Mucosa of descending colon (tissue), 3 donors: ENCODE measurements around the gene ACTN3. TPM values are rescaled to one million over a fixed set of nuclear protein-coding genes. Genes with fewer than 3 reads are reported as not detected.
"Not testable (repeated sequence)": the region's sequence is repeated elsewhere in the genome, so short reads cannot be mapped to it uniquely, and the experiment has no call there.

ENCODE experiments used
- ATAC-seq: fragments of 200-7000 bp; cut with Tn5 transposase; one replicate; pipeline ENCODE4 v1.9.1; 2020; ENCODE audit warnings: mild to moderate bottlenecking, moderate library complexity
- DNase-seq, 3 donors: peaks; one replicate each; pipeline ENCODE4 v3.0.0-alpha.2; 2020
- H3K36me3 ChIP-seq: fragments of 200-600 bp; one replicate; pipeline ENCODE4 v1.8.0; 2021; ENCODE audit warnings: low read depth, mild to moderate bottlenecking
- H3K4me1 ChIP-seq: fragments of 200-600 bp; one replicate; pipeline ENCODE4 v1.8.0; 2021; ENCODE audit warnings: low read depth, mild to moderate bottlenecking
- H3K4me3 ChIP-seq: fragments of 200-600 bp; one replicate; pipeline ENCODE4 v1.8.0; 2021; ENCODE audit warnings: mild to moderate bottlenecking
- H3K9me3 ChIP-seq: fragments of 200-600 bp; one replicate; pipeline ENCODE4 v1.8.0; 2021; ENCODE audit warnings: mild to moderate bottlenecking
- CTCF ChIP-seq: fragments of 200-600 bp; IDR thresholded peaks from one replicate; pipeline ENCODE4 v1.8.0; 2022; ENCODE audit warnings: antibody characterized with exemption, mild to moderate bottlenecking
- intact Hi-C, 2 donors: fragments of 100-400 bp; cut with DNase I in 1 of 2; cut with micrococcal nuclease in 1 of 2; formaldehyde crosslinking; loops; one replicate each; pipeline versions ENCODE4 v1.11.0 to v1.11.1; 2022; cut with DNase I, micrococcal nuclease
- total RNA-seq, 3 donors: library from RNA; stranded (reverse); fragmentation: NEBNext Ultra II Directional in 2 of 3; extraction: Animal tissue kit (Norgen Biotek cat#: 25700) in 2 of 3; gene quantifications; one replicate each; pipeline versions ENCODE4 v1.2.1 to v1.2.4, GENCODE V29; 2021 to 2023
- donor health status: DM: no; HTN: no; CAD: no; lungs with moderate emphysema.
- donor health status: DM: no; HTN: no; CAD: no.
- donor health status: DM: no; HTN: yes; CAD: no.

The ACTN3 gene
- total RNA-seq, 3 donors from 2014 or later, result 0.09 TPM; not detected in 2

- H3K36me3 ChIP-seq, result no peaks in the 10 kb centered on the region
- DNase-seq (no peak), ATAC-seq (no peak)
- no peak for TF ChIP-seq CTCF
- H3K4me3 ChIP-seq, result no peak overlapping the region
- H3K9me3 ChIP-seq, result no peaks in the 10 kb centered on the region
- peaks cover 11% of the 10 kb centered on the region for H3K4me1 ChIP-seq
- intact Hi-C loops, result no loop called here
These were observed 6.9 kb upstream of the ACTN3 start for GRCh38 chr11:66539870-66540213.

GRCh38 chr11:66540598-66540997, 6.1 kb upstream of the ACTN3 start:
- ATAC-seq, H3K36me3 ChIP-seq, intact Hi-C loops, H3K9me3 ChIP-seq, DNase-seq, H3K4me3 ChIP-seq: not testable (repeated sequence)
- peaks cover 18% of the 10 kb centered on the region for H3K4me1 ChIP-seq

- no peak overlapping the region for H3K4me3 ChIP-seq
- no peak for TF ChIP-seq CTCF
- H3K4me1 ChIP-seq, result peaks cover 23% of the 10 kb centered on the region
- H3K9me3 ChIP-seq, result no peaks in the 10 kb centered on the region
- DNase-seq, result no peak
- no peak for ATAC-seq
- intact Hi-C loops, result no loop called here
- no peaks in the 10 kb centered on the region for H3K36me3 ChIP-seq
These were observed 4.8 kb upstream of the ACTN3 start for GRCh38 chr11:66541892-66542291.

- H3K4me3 ChIP-seq, result no peak overlapping the region
- no peak for DNase-seq
- intact Hi-C loops, result no loop called here
- TF ChIP-seq CTCF, result no peak
- H3K9me3 ChIP-seq, result no peaks in the 10 kb centered on the region
- no peak for ATAC-seq
- H3K4me1 ChIP-seq, result peaks cover 25% of the 10 kb centered on the region
- no peaks in the 10 kb centered on the region for H3K36me3 ChIP-seq
These were observed 4.3 kb upstream of the ACTN3 start for GRCh38 chr11:66542362-66542761.

GRCh38 chr11:66543263-66544107, 3.2 kb upstream of the ACTN3 start:
- Histone ChIP-seq H3K9me3 (no peaks in the 10 kb centered on the region), H3K4me3 (no peak overlapping the region), H3K36me3 (no peaks in the 10 kb centered on the region), H3K4me1 (peaks cover 25% of the 10 kb centered on the region)
- ATAC-seq (peak; percentile 22), DNase-seq (peak; percentile 38 to 85 (median 53))
- no peak for TF ChIP-seq CTCF
- intact Hi-C loops, result no loop called here

- peaks cover 25% of the 10 kb centered on the region for H3K4me1 ChIP-seq
- intact Hi-C loops, H3K9me3 ChIP-seq, ATAC-seq, DNase-seq, H3K4me3 ChIP-seq, H3K36me3 ChIP-seq: not testable (repeated sequence)
These were observed 1.8 kb upstream of the ACTN3 start for GRCh38 chr11:66544952-66545351.
